HEK293T (cell line): ENCODE measurements around the gene GABRD.

Source experiments
- CTCF ChIA-PET: fragments of 350-600 bp; formaldehyde crosslinking; extraction: SDS; loops from one replicate; lab custom pipeline; 2021; ENCODE audit warnings: antibody characterized with exemption, inconsistent platforms; lab: Yijun Ruan, JAX
- POLR2A ChIA-PET: fragments of 350-600 bp; formaldehyde crosslinking; extraction: SDS; loops from one replicate; lab custom pipeline; 2020; ENCODE audit warnings: antibody characterized with exemption, inconsistent platforms; lab: Yijun Ruan, JAX
- DNase-seq: peaks from one replicate; pipeline ENCODE4 v3.0.0; 2012; ENCODE audit warnings: mixed read lengths; ENCODE audit errors: extremely low spot score
- ARNT ChIP-seq: fragments of 450-650 bp; IDR thresholded peaks from 2 replicates; pipeline ENCODE4 v1.6.1; 2017; ENCODE audit warnings: mild to moderate bottlenecking
- BHLHE40 ChIP-seq: fragments of 450-650 bp; IDR thresholded peaks from 2 replicates; pipeline ENCODE4 v1.6.1; 2016; ENCODE audit warnings: mild to moderate bottlenecking, moderate library complexity, borderline replicate concordance
- CTBP1 ChIP-seq: fragments of 450-650 bp; IDR thresholded peaks from 2 replicates; pipeline ENCODE4 v1.6.1; 2016; ENCODE audit warnings: borderline replicate concordance
- ELF4 ChIP-seq: fragments of 450-650 bp; IDR thresholded peaks from 2 replicates; pipeline ENCODE4 v1.6.1; 2017; ENCODE audit warnings: antibody characterized with exemption
- FOXA1 ChIP-seq: fragments of 450-650 bp; IDR thresholded peaks from 2 replicates; pipeline ENCODE4 v1.6.1; 2016; ENCODE audit warnings: mild to moderate bottlenecking
- FOXK2 ChIP-seq: fragments of 450-650 bp; IDR thresholded peaks from 2 replicates; pipeline ENCODE4 v1.6.1; 2016; ENCODE audit warnings: mild to moderate bottlenecking
- FOXM1 ChIP-seq: fragments of 450-650 bp; IDR thresholded peaks from 2 replicates; pipeline ENCODE4 v1.6.1; 2017; ENCODE audit warnings: mild to moderate bottlenecking, borderline replicate concordance
- HDGF ChIP-seq: fragments of 450-650 bp; IDR thresholded peaks from 2 replicates; pipeline ENCODE4 v1.6.1; 2017; ENCODE audit warnings: antibody characterized with exemption, borderline replicate concordance
- L3MBTL2 ChIP-seq: fragments of 450-650 bp; conservative IDR thresholded peaks from 2 replicates; pipeline ENCODE4 v1.6.1; 2016; ENCODE audit warnings: mild to moderate bottlenecking
- LEF1 ChIP-seq: fragments of 450-650 bp; IDR thresholded peaks from 2 replicates; pipeline ENCODE4 v1.6.1; 2017; ENCODE audit warnings: mild to moderate bottlenecking, borderline replicate concordance
- NFRKB ChIP-seq: fragments of 450-650 bp; IDR thresholded peaks from 2 replicates; pipeline ENCODE4 v1.6.1; 2016; ENCODE audit warnings: mild to moderate bottlenecking, moderate library complexity
- SP1 ChIP-seq: fragments of 450-650 bp; IDR thresholded peaks from 2 replicates; pipeline ENCODE4 v1.6.1; 2017
- SUZ12 ChIP-seq: fragments of 450-650 bp; IDR thresholded peaks from 2 replicates; pipeline ENCODE4 v1.6.1; 2016; ENCODE audit warnings: mild to moderate bottlenecking
- TARDBP ChIP-seq: fragments of 450-650 bp; IDR thresholded peaks from 2 replicates; pipeline ENCODE4 v1.6.1; 2016
- ZNF384 ChIP-seq: fragments of 450-650 bp; IDR thresholded peaks from 2 replicates; pipeline ENCODE4 v1.6.1; 2016
- TF ChIP-seq, protein P1 (sequence below): fragments of 450-650 bp; IDR thresholded peaks from 2 replicates; pipeline ENCODE4 v1.6.1; 2016

GABRD gene

DNA sequence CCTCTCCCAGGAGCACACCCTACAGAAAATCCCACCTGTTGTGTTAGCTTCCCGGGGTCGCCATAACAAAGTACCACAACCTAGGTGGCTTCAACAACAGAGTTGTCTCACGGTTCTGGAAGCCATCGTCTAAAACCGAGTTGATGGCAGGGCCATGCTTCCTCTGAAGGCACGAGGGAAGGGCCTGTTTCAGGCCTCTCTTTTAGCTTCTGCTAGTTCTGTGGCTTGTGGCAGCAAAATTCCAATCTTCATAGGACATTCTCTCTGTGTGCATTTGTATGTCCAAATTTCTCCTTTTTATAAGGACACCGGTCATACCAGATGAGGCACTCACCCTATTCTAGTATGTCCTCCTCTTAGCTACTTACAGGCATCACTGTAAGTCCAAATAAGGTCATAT is 18.7 kb upstream of the GABRD start:
- no peak for TF ChIP-seq TARDBP
- TF ChIP-seq ARNT: no peak
- no peak for TF ChIP-seq L3MBTL2
- TF ChIP-seq FOXK2: no peak
- CTCF ChIA-PET: no interaction called here
- DNase-seq: no peak
- POLR2A ChIA-PET: no interaction called here

DNA sequence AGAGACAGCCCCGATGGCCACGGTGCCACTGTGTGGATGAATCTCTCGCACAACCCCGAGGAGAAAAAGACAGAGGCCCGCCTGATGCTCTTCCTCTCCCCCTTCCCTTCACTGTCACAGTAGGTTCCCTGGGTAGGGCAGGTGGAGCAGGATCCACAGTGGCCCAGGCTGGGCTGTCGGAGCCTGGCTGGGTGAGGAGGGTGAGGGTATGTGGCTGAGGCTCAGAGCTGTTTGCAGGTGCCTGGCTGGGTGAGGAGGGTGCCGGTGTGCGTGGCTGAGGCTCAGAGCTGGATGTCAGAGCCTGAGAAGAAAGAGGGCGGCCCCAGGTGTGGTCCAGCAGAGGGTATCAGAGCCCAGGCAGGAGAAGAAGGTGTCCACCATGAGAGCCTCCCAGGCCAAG is 18.3 kb upstream of the GABRD start:
- POLR2A ChIA-PET: no interaction called here

DNA sequence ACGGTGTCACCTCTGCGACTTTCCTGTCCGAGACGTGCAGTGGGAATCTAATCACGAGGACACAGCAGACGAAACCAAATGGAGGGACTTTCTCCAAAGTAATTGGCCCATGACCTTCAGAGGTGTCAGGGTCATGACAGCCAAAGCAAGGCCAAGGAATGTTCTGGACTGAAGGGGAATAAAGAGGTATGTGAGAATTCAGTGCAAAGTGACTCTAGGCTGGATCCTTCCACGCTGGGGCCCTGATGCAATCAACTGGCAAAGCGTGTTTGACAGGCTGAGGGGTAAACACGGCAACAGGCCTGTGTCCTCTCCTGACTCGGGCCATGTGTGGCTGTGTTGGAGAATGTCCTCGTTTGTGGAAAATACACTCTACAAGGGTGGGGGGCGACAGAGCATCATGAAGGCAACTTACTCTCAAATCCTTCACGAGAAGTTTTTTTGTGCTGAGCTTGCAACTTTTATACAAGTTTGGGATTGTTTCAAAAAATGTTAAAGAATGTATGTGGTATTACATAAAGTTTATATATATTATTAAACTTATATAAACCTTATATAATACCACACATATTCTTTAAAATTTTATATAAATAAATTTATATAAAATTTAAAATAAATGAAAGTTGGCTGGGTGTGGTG is 17.3 kb upstream of the GABRD start:
- DNase-seq: no peak
- ChIA-PET CTCF (no interaction called here), POLR2A (no interaction called here)
- TF ChIP-seq LEF1: no peak
- TF ChIP-seq SP1: no peak
- no peak for TF ChIP-seq FOXK2
- no peak for TF ChIP-seq FOXA1
- TF ChIP-seq, protein P1, sequence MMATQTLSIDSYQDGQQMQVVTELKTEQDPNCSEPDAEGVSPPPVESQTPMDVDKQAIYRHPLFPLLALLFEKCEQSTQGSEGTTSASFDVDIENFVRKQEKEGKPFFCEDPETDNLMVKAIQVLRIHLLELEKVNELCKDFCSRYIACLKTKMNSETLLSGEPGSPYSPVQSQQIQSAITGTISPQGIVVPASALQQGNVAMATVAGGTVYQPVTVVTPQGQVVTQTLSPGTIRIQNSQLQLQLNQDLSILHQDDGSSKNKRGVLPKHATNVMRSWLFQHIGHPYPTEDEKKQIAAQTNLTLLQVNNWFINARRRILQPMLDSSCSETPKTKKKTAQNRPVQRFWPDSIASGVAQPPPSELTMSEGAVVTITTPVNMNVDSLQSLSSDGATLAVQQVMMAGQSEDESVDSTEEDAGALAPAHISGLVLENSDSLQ: no peak
- TF ChIP-seq ZNF384: no peak
- TF ChIP-seq HDGF: no peak
- TF ChIP-seq NFRKB: no peak
- TF ChIP-seq FOXM1: no peak
- TF ChIP-seq BHLHE40: no peak
- no peak for TF ChIP-seq ARNT
- no peak for TF ChIP-seq L3MBTL2
- TF ChIP-seq SUZ12: no peak
- TF ChIP-seq ELF4: no peak
- TF ChIP-seq TARDBP: no peak
- TF ChIP-seq CTBP1: no peak

More for the DNA sequence above, 18.3 kb upstream of the GABRD start:
- TF ChIP-seq TARDBP (no peak), CTBP1 (no peak), ELF4 (no peak), NFRKB (no peak), SUZ12 (no peak), L3MBTL2 (no peak), ARNT (no peak), LEF1 (no peak), BHLHE40 (no peak), SP1 (no peak), ZNF384 (no peak), FOXM1 (no peak)
- CTCF ChIA-PET: no interaction called here
- DNase-seq: no peak

DNA sequence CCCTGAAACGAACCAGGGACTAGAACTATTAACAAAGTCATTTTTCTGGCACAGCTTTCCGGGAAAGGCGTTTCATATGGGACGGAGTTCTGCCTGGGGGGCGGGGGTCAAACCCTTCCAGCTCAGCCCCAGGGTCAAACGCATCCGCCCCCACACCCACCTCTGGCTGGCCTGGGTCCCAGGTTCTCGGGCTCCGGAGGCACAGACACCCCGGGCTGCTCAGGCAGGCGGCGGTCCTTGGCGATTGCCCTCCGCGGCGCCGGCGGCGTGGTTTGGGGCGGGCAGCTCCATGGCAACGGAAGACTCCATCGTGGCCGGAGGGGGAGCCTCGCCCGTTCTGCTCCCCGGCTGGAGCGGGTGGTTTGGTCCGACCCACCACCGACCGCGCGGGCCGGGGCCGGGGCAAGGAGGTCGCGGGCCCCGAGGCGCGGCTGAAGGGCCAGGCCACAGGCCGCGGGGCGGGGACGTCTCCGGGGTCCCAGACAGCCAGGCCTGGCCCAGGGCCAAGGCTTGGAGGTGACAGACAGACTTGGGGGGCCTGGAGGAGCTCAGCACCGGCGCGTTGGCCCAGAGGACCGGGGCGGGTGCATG is 15.5 kb upstream of the GABRD start, which contains the start of gene CFAP74:
TSS of gene CFAP74 (minus strand) at position 246 of the 591 bp plus-strand sequence. CDS start 12,830 bp downstream, outside the sequence.
- ChIA-PET POLR2A (no interaction called here), CTCF (no interaction called here)
- TF ChIP-seq BHLHE40 (no peak), FOXA1 (no peak), HDGF (no peak), LEF1 (no peak), FOXM1 (no peak), ARNT (no peak), ZNF384 (no peak), NFRKB (no peak), ELF4 (no peak), TARDBP (no peak)
- DNase-seq: no peak

DNA sequence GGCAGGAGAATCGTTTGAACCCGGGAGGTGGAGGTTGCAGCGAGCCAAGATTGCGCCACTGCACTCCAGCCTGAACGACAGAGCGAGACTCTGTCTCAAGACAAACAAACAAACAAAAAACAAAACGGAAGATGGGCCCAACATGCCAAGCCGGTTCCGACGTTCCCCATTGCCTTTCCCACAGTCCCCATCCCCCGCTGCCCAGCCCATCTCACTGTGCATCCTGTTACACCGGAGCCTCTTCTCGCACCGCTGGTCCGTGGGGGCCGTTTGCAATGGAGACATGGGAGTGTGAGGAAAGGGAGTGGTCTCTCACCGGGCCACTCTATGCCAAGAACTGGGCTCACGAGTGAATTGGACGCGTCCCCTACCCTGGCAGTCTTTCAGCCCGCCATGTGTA is 14.3 kb upstream of the GABRD start:
- TF ChIP-seq SP1: no peak
- TF ChIP-seq L3MBTL2: no peak
- TF ChIP-seq TARDBP: no peak
- TF ChIP-seq ZNF384: no peak
- TF ChIP-seq LEF1: no peak
- no peak for TF ChIP-seq FOXM1
- no peak for TF ChIP-seq NFRKB
- TF ChIP-seq ELF4: no peak
- no peak for TF ChIP-seq ARNT
- no peak for TF ChIP-seq SUZ12
- TF ChIP-seq, protein P1: no peak
- CTCF ChIA-PET: no interaction called here
- no peak for DNase-seq
- POLR2A ChIA-PET: no interaction called here

DNA sequence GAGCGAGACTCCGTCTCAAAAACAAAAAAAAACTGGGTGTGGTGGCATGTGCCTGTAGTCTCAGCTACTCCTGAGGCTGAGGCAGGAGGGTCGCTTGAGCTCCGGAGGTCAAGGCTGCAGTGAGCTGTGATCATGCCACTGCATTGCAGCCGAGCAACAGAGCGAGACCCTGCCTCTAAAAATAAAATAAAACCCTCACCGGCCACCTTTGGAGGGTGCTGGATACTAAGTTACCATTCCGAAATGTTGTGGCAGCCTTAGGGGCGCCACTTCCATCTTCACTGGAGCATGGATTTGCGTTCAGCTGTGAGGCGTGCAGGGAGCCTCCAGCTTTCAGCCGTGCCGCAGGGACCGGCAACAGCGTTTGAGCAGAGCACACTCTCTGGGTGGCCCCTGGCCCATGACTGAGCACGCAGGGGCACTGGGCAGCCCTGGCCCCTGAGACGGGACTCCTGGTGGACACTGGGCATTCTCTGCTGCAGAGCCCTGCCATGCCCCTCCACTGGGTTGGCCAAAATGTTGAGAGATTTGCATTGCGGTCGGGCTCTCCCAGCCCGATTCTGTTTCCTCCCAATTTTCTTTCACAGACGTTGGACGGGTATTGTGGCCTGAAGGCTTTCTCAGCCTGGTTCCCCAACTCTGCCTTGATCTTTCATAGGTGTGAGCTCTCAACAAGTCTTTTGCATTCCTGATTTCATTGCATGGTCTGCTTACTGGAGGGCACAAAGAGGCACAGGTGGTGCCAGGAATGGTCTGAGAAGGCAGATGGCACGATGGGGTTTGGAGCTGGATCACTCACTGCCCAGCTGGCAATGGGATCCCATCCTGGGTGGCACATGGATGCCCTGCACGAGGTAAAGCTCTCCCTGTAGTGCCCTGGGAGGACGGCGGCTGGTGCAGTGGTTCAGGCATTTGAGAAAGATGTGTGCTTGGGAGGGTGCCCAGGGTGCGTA is 9.8 kb upstream of the GABRD start:
- no peak for DNase-seq
- POLR2A ChIA-PET: no interaction called here
- TF ChIP-seq FOXK2: no peak
- TF ChIP-seq L3MBTL2: no peak
- CTCF ChIA-PET: no interaction called here

DNA sequence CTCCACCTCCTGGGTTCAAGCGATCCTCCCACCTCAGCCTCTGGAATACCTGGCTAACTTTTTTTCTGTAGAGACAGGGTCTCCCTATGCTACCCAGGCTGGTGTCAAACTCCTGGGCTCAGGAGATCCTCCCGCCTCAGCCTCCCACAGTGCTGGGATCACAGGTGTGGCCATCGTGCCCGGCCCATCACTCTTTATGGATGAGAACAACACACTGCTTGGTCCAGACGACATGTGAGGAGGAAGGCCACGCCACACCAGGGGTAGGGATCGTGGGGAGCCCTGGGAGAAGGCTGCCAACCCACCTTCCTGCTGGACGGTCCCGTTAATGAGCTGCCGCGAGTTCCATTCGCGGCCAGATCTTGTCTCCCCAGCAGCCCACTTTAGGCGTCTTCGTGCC is 5.0 kb upstream of the GABRD start:
- TF ChIP-seq ZNF384: no peak
- TF ChIP-seq FOXA1: no peak
- TF ChIP-seq ARNT: no peak
- no peak for TF ChIP-seq FOXM1
- TF ChIP-seq HDGF: no peak
- TF ChIP-seq, protein P1: no peak
- TF ChIP-seq CTBP1: no peak
- TF ChIP-seq FOXK2: no peak
- no peak for DNase-seq
- CTCF ChIA-PET: no interaction called here
- POLR2A ChIA-PET: no interaction called here
